SK-N-SH (cell line): Measurements from ENCODE around the gene CCNF. TPM values are rescaled to one million over a fixed set of nuclear protein-coding genes. Genes with fewer than 3 reads are reported as not detected.

ENCODE experiments used
- CTCF ChIA-PET: fragments of 300-600, 350-600 bp; formaldehyde crosslinking; extraction: SDS; loops from one replicate; lab custom pipeline; 2021; lab: Yijun Ruan, JAX
- POLR2A ChIA-PET: fragments of 350-600 bp; sonication (Branson Sonifier 250); formaldehyde crosslinking; extraction: SDS; loops from one replicate; lab custom pipeline; 2020; ENCODE audit warnings: antibody characterized with exemption, inconsistent platforms; lab: Yijun Ruan, JAX
- DNase-seq: peaks from one replicate; pipeline ENCODE4 v3.0.0; 2012
- H2AFZ ChIP-seq: fragments of 200-600 bp; sonication (generic); 2 replicates; pipeline ENCODE4 v1.8.1; 2016; ENCODE audit warnings: antibody characterized with exemption, mild to moderate bottlenecking, low read depth
- H3F3A ChIP-seq: fragments of 200-600 bp; sonication (generic); replicated peaks from 2 replicates; pipeline ENCODE3; 2016; ENCODE audit warnings: antibody characterized with exemption, mild to moderate bottlenecking; ENCODE audit not compliant: insufficient read depth
- H3K27ac ChIP-seq, 2 experiments: fragments of 200-500 bp in 1 of 2; fragments of 200-600 bp in 1 of 2; sonication (Bioruptor generic) in 1 of 2; sonication (generic), shearing (Covaris generic) in 1 of 2; 2 replicates each; pipeline versions ENCODE4 v1.5.1 to v1.6.1; 2014 to 2016; ENCODE audit warnings: low read depth in 2 of 2, inconsistent platforms in 1 of 2, low read length in 1 of 2, mild to moderate bottlenecking in 1 of 2, mixed read lengths in 1 of 2
- H3K27me3 ChIP-seq: fragments of 200-600 bp; sonication (generic), shearing (Covaris generic); 2 replicates; pipeline ENCODE4 v1.6.1; 2016; ENCODE audit warnings: mixed run types; ENCODE audit not compliant: insufficient read depth
- H3K36me3 ChIP-seq, 2 experiments: fragments of 200-500 bp in 1 of 2; fragments of 200-600 bp in 1 of 2; sonication (Bioruptor generic) in 1 of 2; sonication (generic) in 1 of 2; replicated peaks in 1 of 2; 2 replicates each; pipeline versions ENCODE3 to v1.5.1; 2014 to 2016; ENCODE audit warnings: low read length in 1 of 2, mild to moderate bottlenecking in 1 of 2; ENCODE audit not compliant: insufficient read depth in 2 of 2, control insufficient read depth in 1 of 2
- H3K4me1 ChIP-seq, 2 experiments: fragments of 200-500 bp in 1 of 2; fragments of 200-600 bp in 1 of 2; sonication (Bioruptor generic) in 1 of 2; sonication (generic), shearing (Covaris generic) in 1 of 2; 2 replicates each; pipeline versions ENCODE4 v1.5.1 to v1.6.1; 2014 to 2016; ENCODE audit warnings: low read depth in 1 of 2, low read length in 1 of 2, mixed run types in 1 of 2; ENCODE audit not compliant: insufficient read depth in 2 of 2, control insufficient read depth in 1 of 2
- H3K4me2 ChIP-seq: fragments of 200-600 bp; sonication (generic), shearing (Covaris generic); 2 replicates; pipeline ENCODE4 v1.6.1; 2017; ENCODE audit warnings: mixed run types
- H3K4me3 ChIP-seq, 2 experiments: fragments of 200-500 bp in 1 of 2; fragments of 200-600 bp in 1 of 2; sonication (Bioruptor generic) in 1 of 2; sonication (generic), shearing (Covaris generic) in 1 of 2; 2 replicates each; pipeline versions ENCODE4 v1.5.1 to v1.8.1; 2014 to 2016; ENCODE audit warnings: low read depth in 2 of 2, inconsistent platforms in 1 of 2, low read length in 1 of 2, mild to moderate bottlenecking in 1 of 2, mixed read lengths in 1 of 2, moderate library complexity in 1 of 2
- H3K79me2 ChIP-seq: fragments of 200-600 bp; sonication (generic); 2 replicates; pipeline ENCODE4 v1.8.1; 2017; ENCODE audit warnings: mild to moderate bottlenecking; ENCODE audit not compliant: insufficient read depth
- H3K9ac ChIP-seq: fragments of 200-600 bp; sonication (generic); 2 replicates; pipeline ENCODE4 v1.6.1; 2017; ENCODE audit warnings: mixed run types
- H3K9me2 ChIP-seq: fragments of 200-600 bp; sonication (generic); 2 replicates; pipeline ENCODE4 v1.6.1; 2017; ENCODE audit warnings: mixed run types
- H3K9me3 ChIP-seq: fragments of 200-600 bp; sonication (generic); 2 replicates; pipeline ENCODE4 v1.6.1; 2017; ENCODE audit warnings: mixed run types, mild to moderate bottlenecking, moderate library complexity
- H4K20me1 ChIP-seq: fragments of 200-600 bp; sonication (generic); 2 replicates; pipeline ENCODE4 v1.6.1; 2017; ENCODE audit warnings: mild to moderate bottlenecking, mixed run types; ENCODE audit not compliant: insufficient read depth
- ELF1 ChIP-seq: IDR thresholded peaks from 2 replicates; pipeline ENCODE4 v1.4.0; 2012
- EP300 ChIP-seq, 2 experiments: IDR thresholded peaks; 2 replicates each; pipeline versions ENCODE4 v1.4.0 to v1.6.1; 2012; ENCODE audit warnings: borderline replicate concordance in 1 of 2, low read depth in 1 of 2, low read length in 1 of 2
- IRF3 ChIP-seq: fragments of 150-350 bp; IDR thresholded peaks from 2 replicates; pipeline ENCODE4 v1.6.1; 2016; ENCODE audit warnings: mild to moderate bottlenecking, low read depth, low read length
- JUND ChIP-seq: IDR thresholded peaks from 2 replicates; pipeline ENCODE4 v1.4.0; 2012
- MEF2A ChIP-seq: IDR thresholded peaks from 2 replicates; pipeline ENCODE4 v1.4.0; 2012; ENCODE audit warnings: low read depth, borderline replicate concordance
- MXI1 ChIP-seq: IDR thresholded peaks from 2 replicates; pipeline ENCODE4 v1.6.1; 2012; ENCODE audit warnings: mild to moderate bottlenecking, low read depth, low read length, improper control_type of control experiment
- NFIC ChIP-seq: IDR thresholded peaks from 2 replicates; pipeline ENCODE4 v1.4.0; 2012; ENCODE audit warnings: borderline replicate concordance
- POLR2AphosphoS5 ChIP-seq: IDR thresholded peaks from 2 replicates; pipeline ENCODE4 v1.6.1; 2012; ENCODE audit warnings: low read depth, low read length
- RCOR1 ChIP-seq: fragments of 150-350 bp; IDR thresholded peaks from 2 replicates; pipeline ENCODE4 v1.6.1; 2017; ENCODE audit warnings: antibody characterized with exemption, low read length
- TAF1 ChIP-seq: IDR thresholded peaks from 2 replicates; pipeline ENCODE4 v1.6.1; 2012; ENCODE audit warnings: low read depth, mild to moderate bottlenecking, low read length, moderate library complexity, borderline replicate concordance
- TEAD4 ChIP-seq: IDR thresholded peaks from 2 replicates; pipeline ENCODE4 v1.4.0; 2012; ENCODE audit warnings: mild to moderate bottlenecking, borderline replicate concordance; ENCODE audit not compliant: insufficient read depth
- YY1 ChIP-seq: IDR thresholded peaks from 2 replicates; pipeline ENCODE4 v1.4.0; 2012; ENCODE audit warnings: low read depth, mild to moderate bottlenecking
- WGBS: methylation state at CpG from one replicate; pipeline ENCODE4 v1.1.6; 2017; ENCODE audit warnings: low lambda C conversion rate; 5-methylcytosine and 5-hydroxymethylcytosine counted together
- polyA plus RNA-seq, 3 experiments: library from polyadenylated mRNA; depleted of rRNA; stranded (reverse); fragments of >200 nt; gene quantifications; 2 replicates each; pipeline ENCODE4 v1.2.3, GENCODE V29; 2012
- TF ChIP-seq, protein P1 (sequence below): IDR thresholded peaks from 2 replicates; pipeline ENCODE4 v1.4.0; 2012; ENCODE audit warnings: low read depth
- TF ChIP-seq, protein P2 (sequence below): fragments of 150-350 bp; IDR thresholded peaks from 2 replicates; pipeline ENCODE4 v1.6.1; 2017; ENCODE audit warnings: antibody characterized with exemption, low read length, low read depth, borderline replicate concordance

The CCNF gene
- polyA plus RNA-seq, 1 of the 3 experiments (the other 2 are of a cell fraction): 4.6 TPM

GRCh38 chr16:2499454-2499853 lies 70.2 kb downstream of the CCNF start:
- 87% methylated on average over 4 of the region's 6 CpGs for WGBS
- CTCF ChIA-PET: interaction anchor here (1.0 to 4.3 kb wide), 7 partner anchors 13 to 76 kb away, joined by 3 to 95 read pairs (median 5); partner anchors contain the start of genes CCNF, NTN3, TBC1D24 and TEDC2

DNA sequence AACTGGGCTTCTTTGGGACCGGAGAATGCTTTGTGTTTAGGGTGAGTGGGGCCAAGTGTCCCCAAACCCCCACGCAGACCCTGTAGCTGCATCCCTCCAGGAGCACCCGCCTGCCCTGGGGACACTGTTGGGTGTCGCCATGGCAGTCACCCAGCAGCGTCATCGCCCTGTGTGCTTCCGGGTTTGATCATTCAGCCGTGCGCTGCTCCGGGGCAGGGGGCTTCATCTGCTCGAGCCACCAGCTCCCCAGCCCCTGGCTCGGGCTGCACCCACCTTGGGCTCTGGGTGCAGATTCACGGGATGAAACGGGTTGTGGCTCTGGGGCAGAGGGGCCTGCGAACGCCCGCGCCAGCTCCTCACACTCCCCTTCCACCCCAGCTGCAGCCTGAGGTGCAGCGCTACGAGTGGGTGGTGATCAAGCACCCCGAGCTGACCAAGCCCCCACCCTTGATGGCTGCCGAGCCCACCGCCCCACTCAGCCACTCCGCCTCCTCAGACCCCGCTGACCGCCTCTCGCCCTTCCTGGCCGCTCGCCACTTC lies 70.7 kb downstream of the CCNF start:
- Histone ChIP-seq H3K9me3 (no peaks in the 10 kb centered on the region), H3K4me2 (no peak overlapping the region), H3K27me3 (no peaks in the 10 kb centered on the region), H3F3A (peaks cover 4% of the 10 kb centered on the region), H4K20me1 (0 out of 2 replicates have a peak, but pooled peaks cover 4% of the 10 kb centered on the region), H3K79me2 (no peaks in the 10 kb centered on the region), H3K9ac (no peak overlapping the region), H3K36me3 (peaks cover 0 to 16% of the 10 kb centered on the region in 2 experiments), H2AFZ (no peak overlapping the region), H3K4me3 (no peak overlapping the region), H3K27ac (no peak overlapping the region; a peak in 1 of 4 replicates), H3K4me1 (peaks cover 0 to 27% of the 10 kb centered on the region in 2 experiments; a peak in 1 of 4 replicates), H3K9me2 (no peaks in the 10 kb centered on the region)
- POLR2A ChIA-PET: interaction anchor here (2.6 kb wide), 1 partner anchor 31 kb away, joined by 19 read pairs; the partner anchor contains the start of gene NTN3
- WGBS: 88% methylated on average over 21 of the region's 29 CpGs
- CTCF ChIA-PET: interaction anchor here (1.1 to 4.3 kb wide), 10 partner anchors 13 to 305 kb away, joined by 3 to 95 read pairs (median 15); partner anchors contain the start of genes ABCA3, ATP6V0C, CCNF and NTN3
- no peak for DNase-seq
- no peak for TF ChIP-seq RCOR1
- no peak for TF ChIP-seq MXI1

More at GRCh38 chr16:2499454-2499853, 70.2 kb downstream of the CCNF start:
- Histone ChIP-seq H3K27me3 (no peaks in the 10 kb centered on the region), H3K79me2 (no peaks in the 10 kb centered on the region), H3K27ac (no peak overlapping the region), H3K4me3 (no peak overlapping the region), H3K9me3 (no peaks in the 10 kb centered on the region), H3K9me2 (no peaks in the 10 kb centered on the region), H2AFZ (no peak overlapping the region)
- no peak for TF ChIP-seq ELF1
- TF ChIP-seq JUND: no peak
- TF ChIP-seq, protein P1, sequence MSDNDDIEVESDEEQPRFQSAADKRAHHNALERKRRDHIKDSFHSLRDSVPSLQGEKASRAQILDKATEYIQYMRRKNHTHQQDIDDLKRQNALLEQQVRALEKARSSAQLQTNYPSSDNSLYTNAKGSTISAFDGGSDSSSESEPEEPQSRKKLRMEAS: no peak
- TF ChIP-seq, protein P2, sequence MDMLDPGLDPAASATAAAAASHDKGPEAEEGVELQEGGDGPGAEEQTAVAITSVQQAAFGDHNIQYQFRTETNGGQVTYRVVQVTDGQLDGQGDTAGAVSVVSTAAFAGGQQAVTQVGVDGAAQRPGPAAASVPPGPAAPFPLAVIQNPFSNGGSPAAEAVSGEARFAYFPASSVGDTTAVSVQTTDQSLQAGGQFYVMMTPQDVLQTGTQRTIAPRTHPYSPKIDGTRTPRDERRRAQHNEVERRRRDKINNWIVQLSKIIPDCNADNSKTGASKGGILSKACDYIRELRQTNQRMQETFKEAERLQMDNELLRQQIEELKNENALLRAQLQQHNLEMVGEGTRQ: no peak
- TF ChIP-seq EP300 (IDR thresholded peaks at IDR 0.05; ENCODE audit: borderline replicate concordance in 1 of 2, low read depth in 1 of 2, low read length in 1 of 2): no peak
- TF ChIP-seq, all 33 proteins: peak for 0
- Histone ChIP-seq H4K20me1 (0 out of 2 replicates have a peak, but pooled peaks cover 4% of the 10 kb centered on the region), H3F3A (peaks cover 4% of the 10 kb centered on the region), H3K4me1 (peaks cover 0 to 27% of the 10 kb centered on the region in 2 experiments; a peak in 1 of 4 replicates), H3K9ac (no peak overlapping the region), H3K4me2 (no peak overlapping the region), H3K36me3 (peaks cover 0 to 16% of the 10 kb centered on the region in 2 experiments)
- DNase-seq: no peak
- POLR2A ChIA-PET: no interaction called here

DNA sequence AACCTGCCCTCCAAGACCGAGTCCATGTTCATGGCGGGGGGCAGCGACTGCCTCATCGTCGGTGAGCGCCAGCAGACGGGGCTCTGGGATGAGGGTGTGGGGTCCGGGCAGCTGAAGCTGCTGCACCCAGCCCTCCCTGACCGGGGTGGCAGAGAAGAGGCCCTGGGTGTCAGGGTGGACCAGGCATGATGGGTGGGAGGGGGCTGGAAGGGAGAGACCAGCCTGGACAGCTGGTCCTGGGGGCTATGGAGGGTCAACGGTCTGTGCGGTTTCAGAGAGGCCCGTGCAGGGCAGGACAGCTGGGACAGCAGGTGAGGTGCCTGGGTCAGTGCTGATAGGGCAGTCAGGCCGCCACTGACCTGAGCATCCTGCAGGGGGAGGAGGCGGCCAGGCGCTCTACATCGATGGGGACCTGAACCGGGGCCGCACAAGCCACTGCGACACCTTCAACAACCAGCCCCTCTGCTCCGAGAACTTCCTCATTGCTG lies 71.2 kb downstream of the CCNF start:
- H3K4me3 ChIP-seq: no peak overlapping the region
- H3K79me2 ChIP-seq: no peaks in the 10 kb centered on the region
- H4K20me1 ChIP-seq: 0 out of 2 replicates have a peak, but pooled peaks cover 4% of the 10 kb centered on the region
- no peaks in the 10 kb centered on the region for H3K27me3 ChIP-seq
- peaks cover 0 to 27% of the 10 kb centered on the region in 2 experiments; a peak in 1 of 4 replicates for H3K4me1 ChIP-seq
- H3K36me3 ChIP-seq: peaks cover 0 to 16% of the 10 kb centered on the region in 2 experiments
- H3K9me3 ChIP-seq: no peaks in the 10 kb centered on the region
- DNase-seq: peak; percentile 43
- no peak overlapping the region for H2AFZ ChIP-seq
- ChIA-PET POLR2A (interaction anchor here (1.1 to 2.6 kb wide), 5 partner anchors 19 to 42 kb away, joined by 4 to 19 read pairs (median 4); partner anchors contain the start of genes AMDHD2, NTN3 and TBC1D24), CTCF (interaction anchor here (1.0 to 4.3 kb wide), 32 partner anchors 12 to 305 kb away, joined by 3 to 95 read pairs (median 6); partner anchors contain the start of genes ABCA3, ATP6V0C, CCNF and ECI1)
- no peak overlapping the region for H3K4me2 ChIP-seq
- H3K27ac ChIP-seq: no peak overlapping the region; a peak in 1 of 4 replicates
- H3K9me2 ChIP-seq: no peaks in the 10 kb centered on the region
- peaks cover 4% of the 10 kb centered on the region for H3F3A ChIP-seq
- H3K9ac ChIP-seq: no peak overlapping the region
- WGBS: 89% methylated on average over 14 of the region's 20 CpGs
- no peak for TF ChIP-seq NFIC
- TF ChIP-seq TEAD4: no peak
- TF ChIP-seq TAF1: no peak
- TF ChIP-seq JUND: no peak
- TF ChIP-seq ELF1: no peak
- no peak for TF ChIP-seq POLR2AphosphoS5
- TF ChIP-seq, protein P1: no peak
- TF ChIP-seq YY1: no peak
- TF ChIP-seq IRF3: no peak
- no peak for TF ChIP-seq EP300 (IDR thresholded peaks at IDR 0.05; ENCODE audit: borderline replicate concordance in 1 of 2, low read depth in 1 of 2, low read length in 1 of 2)
- TF ChIP-seq MEF2A: no peak
